Endothelial cell of umbilical vein (primary cell): ENCODE results near the gene PAGR1. TPM values are rescaled to one million over a fixed set of nuclear protein-coding genes. Genes with fewer than 3 reads are reported as not detected.
A peak's percentile ranks its signal among the peaks of the same experiment; 100 is the strongest.

Experiments
- BruUV-seq: library from RNA; stranded (reverse); fragments of 400-500 nt; replicated peaks from 2 replicates; lab custom pipeline; 2021; lab: Mats Ljungman, UMichigan
- CTCF ChIA-PET: fragments of 300-600, 350-600 bp; sonication (Branson Sonifier 250); formaldehyde crosslinking; loops from one replicate; lab custom pipeline; 2021; ENCODE audit warnings: antibody characterized with exemption, inconsistent platforms; lab: Charles Lee
- POLR2A ChIA-PET: fragments of 300-600, 350-600 bp; sonication (Branson Sonifier 250); formaldehyde crosslinking; loops from one replicate; lab custom pipeline; 2021; ENCODE audit warnings: antibody characterized with exemption, inconsistent platforms; lab: Charles Lee
- DNase-seq: peaks from one replicate; pipeline ENCODE4 v3.0.0-alpha.2; 2011; ENCODE audit warnings: low read depth, low spot score
- FAIRE-seq: peaks from 2 replicates; lab custom pipeline; 2011; peaks lifted over from hg19 to GRCh38; lab: Jason Lieb, UNC
- H2AFZ ChIP-seq: 2 replicates; pipeline ENCODE4 v1.6.0; 2012; ENCODE audit warnings: low read depth, low read length, control low read depth, inconsistent platforms
- H3K27ac ChIP-seq: 2 replicates; pipeline ENCODE4 v1.5.1; 2011; ENCODE audit warnings: low read depth, mild to moderate bottlenecking, control low read depth, low read length, moderate library complexity; ENCODE audit not compliant: insufficient read depth
- H3K27me3 ChIP-seq, 2 experiments: 2 replicates each; pipeline versions ENCODE4 v1.6.0 to v1.6.1; 2011; ENCODE audit warnings: low read length in 2 of 2, mixed read lengths in 1 of 2; ENCODE audit not compliant: control insufficient read depth in 2 of 2, insufficient read depth in 2 of 2
- H3K36me3 ChIP-seq, 2 experiments: 2 replicates in 1 of 2; 3 replicates in 1 of 2; pipeline ENCODE4 v1.5.1; 2011; ENCODE audit warnings: low read length in 2 of 2, mild to moderate bottlenecking in 1 of 2, moderate library complexity in 1 of 2; ENCODE audit not compliant: control insufficient read depth in 2 of 2, insufficient read depth in 2 of 2; ENCODE audit errors: extremely low read depth in 1 of 2
- H3K4me1 ChIP-seq: 3 replicates; pipeline ENCODE4 v1.5.1; 2011; ENCODE audit warnings: mild to moderate bottlenecking, low read length; ENCODE audit not compliant: control insufficient read depth, insufficient read depth; ENCODE audit errors: extremely low read depth
- H3K4me2 ChIP-seq: 2 replicates; pipeline ENCODE4 v1.6.1; 2011; ENCODE audit warnings: low read length, control low read depth, mixed read lengths; ENCODE audit not compliant: insufficient read depth
- H3K4me3 ChIP-seq, 3 experiments: fragments of 200-600 bp in 1 of 3; sonication (generic), shearing (Covaris generic) in 1 of 3; replicated peaks in 1 of 3; 2 replicates each; pipeline ENCODE4 v1.5.1; 2011 to 2016; ENCODE audit warnings: control low read depth in 3 of 3, low read length in 3 of 3, mild to moderate bottlenecking in 2 of 3, inconsistent platforms in 1 of 3, low read depth in 1 of 3, moderate library complexity in 1 of 3; ENCODE audit not compliant: insufficient read depth in 1 of 3
- H3K79me2 ChIP-seq: 2 replicates; pipeline ENCODE4 v1.6.0; 2012; ENCODE audit warnings: low read length, inconsistent platforms; ENCODE audit not compliant: control insufficient read depth, insufficient read depth
- H3K9ac ChIP-seq: replicated peaks from 2 replicates; pipeline ENCODE3; 2011; ENCODE audit warnings: low read length, control low read depth; ENCODE audit not compliant: insufficient read depth; ENCODE audit errors: extremely low read depth
- H3K9me1 ChIP-seq: replicated peaks from 3 replicates; pipeline ENCODE4 v1.6.0; 2011; ENCODE audit warnings: mild to moderate bottlenecking, low read length; ENCODE audit not compliant: control insufficient read depth, insufficient read depth; ENCODE audit errors: extremely low read depth
- H3K9me3 ChIP-seq: replicated peaks from 2 replicates; pipeline ENCODE4 v1.5.1; 2012; ENCODE audit warnings: low read length, inconsistent platforms; ENCODE audit not compliant: control insufficient read depth, insufficient read depth
- H4K20me1 ChIP-seq: replicated peaks from 2 replicates; pipeline ENCODE3; 2011; ENCODE audit warnings: mild to moderate bottlenecking, low read length; ENCODE audit not compliant: control insufficient read depth, insufficient read depth; ENCODE audit errors: extremely low read depth
- EZH2 ChIP-seq: IDR thresholded peaks from 2 replicates; pipeline ENCODE4 v1.6.1; 2012; ENCODE audit warnings: borderline replicate concordance, low read depth, mild to moderate bottlenecking, moderate library complexity, low read length, inconsistent platforms; ENCODE audit not compliant: severe bottlenecking
- FOS ChIP-seq: IDR thresholded peaks from 2 replicates; pipeline ENCODE4 v1.6.1; 2011; ENCODE audit warnings: mild to moderate bottlenecking, low read length, moderate library complexity, borderline replicate concordance; ENCODE audit not compliant: insufficient read depth
- GATA2 ChIP-seq: IDR thresholded peaks from 2 replicates; pipeline ENCODE4 v1.7.0; 2011; ENCODE audit warnings: low read depth, mild to moderate bottlenecking, moderate library complexity, mixed read lengths, low read length; ENCODE audit not compliant: insufficient read length, insufficient read depth
- JUN ChIP-seq: IDR thresholded peaks from 2 replicates; pipeline ENCODE4 v1.6.1; 2011; ENCODE audit warnings: borderline replicate concordance, low read depth; ENCODE audit not compliant: insufficient read length, insufficient read depth
- MYC ChIP-seq: IDR thresholded peaks from one replicate; pipeline ENCODE4 v1.6.1; 2011; ENCODE audit warnings: mild to moderate bottlenecking, low read depth, low read length
- POLR2A ChIP-seq: IDR thresholded peaks from 2 replicates; pipeline ENCODE4 v1.6.1; 2012; ENCODE audit warnings: low read depth, mild to moderate bottlenecking, control low read depth, low read length
- POLR2AphosphoS5 ChIP-seq: IDR thresholded peaks from 2 replicates; pipeline ENCODE4 v1.6.1; 2012; ENCODE audit warnings: low read depth, mild to moderate bottlenecking, control low read depth, low read length, moderate library complexity; ENCODE audit not compliant: insufficient read depth
- dilution Hi-C: fragments of 300-500 bp; cut with MboI; formaldehyde crosslinking; loops from one replicate; pipeline ENCODE4 v1.15.0; 2019; ENCODE audit warnings: low sequenced_read_pairs; ENCODE audit not compliant: extremely low pct_ligation_motif_present
- intact Hi-C: fragments of 100-400 bp; cut with micrococcal nuclease; formaldehyde crosslinking; loops from one replicate; pipeline ENCODE4 v1.10.0; 2022
- polyA plus RNA-seq, 4 experiments: library from polyadenylated mRNA; depleted of rRNA in 3 of 4; stranded (reverse) in 3 of 4; unstranded in 1 of 4; fragments of >200 nt; gene quantifications; 2 replicates each; pipeline versions ENCODE4 v1.2.1 to v1.2.3, GENCODE V29; 2011 to 2012; ENCODE audit warnings: missing spikeins in 1 of 4
- total RNA-seq: library from RNA; stranded (reverse); gene quantifications from 2 replicates; pipeline ENCODE4 v1.2.3, GENCODE V29; 2021
- TF ChIP-seq, protein P1 (sequence below), 2 donors: IDR thresholded peaks; 1 replicate in 1 of 2; 2 replicates in 1 of 2; pipeline ENCODE4 v1.5.1; 2011; ENCODE audit warnings: low read length in 2 of 2, mild to moderate bottlenecking in 2 of 2, moderate library complexity in 2 of 2, control low read depth in 1 of 2, inconsistent platforms in 1 of 2, low read depth in 1 of 2; ENCODE audit not compliant: insufficient read depth in 1 of 2; ENCODE audit errors: extremely low read depth in 1 of 2
- TF ChIP-seq, protein P2 (sequence below): IDR thresholded peaks from 2 replicates; pipeline ENCODE4 v1.6.1; 2011; ENCODE audit not compliant: insufficient read depth, insufficient read length

PAGR1 gene
- total and polyA plus RNA-seq, 2 donors (not counting 3 experiments of a cell fraction or from before 2014, with no cell fraction given), result 15.9 to 26.3 TPM

DNA sequence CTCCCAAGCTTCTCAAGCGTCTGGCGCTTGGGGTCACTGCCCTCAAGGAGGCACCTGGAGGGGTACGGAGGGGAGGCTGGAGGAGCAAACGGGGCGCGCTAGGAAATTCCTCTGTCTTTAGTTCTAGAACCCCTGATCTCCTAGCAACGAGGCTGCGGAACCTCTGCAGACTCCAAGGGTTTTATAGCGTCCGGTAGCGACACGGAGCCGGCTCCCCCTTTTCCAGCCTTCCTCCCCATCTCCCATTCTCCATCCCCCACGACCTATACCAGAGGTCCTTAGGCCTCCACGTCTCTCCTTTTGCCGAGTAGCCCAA is 47.7 kb downstream of the PAGR1 start:
- intact Hi-C loops (loop anchor here (1.0 to 2.0 kb wide), 8 partner anchors 39 to 158 kb away; partner anchors contain the start of genes INO80E, KIF22, MVP and TAOK2), dilution Hi-C loops (no loop called here)
- peak overlapping the region; percentile 84 for H2AFZ ChIP-seq
- FAIRE-seq (no peak), DNase-seq (no peak)
- H3K36me3 ChIP-seq, result peaks cover 0 to 19% of the 10 kb centered on the region in 2 experiments
- H3K9me1 ChIP-seq, result no peaks in the 10 kb centered on the region
- H3K4me1 ChIP-seq, result peaks cover 7% of the 10 kb centered on the region
- no peak overlapping the region for H3K9ac ChIP-seq
- no peaks in the 10 kb centered on the region for H4K20me1 ChIP-seq
- peaks cover 14% of the 10 kb centered on the region for H3K79me2 ChIP-seq
- ChIA-PET POLR2A (no interaction called here), CTCF (interaction anchor here (0.8 to 3.9 kb wide), 8 partner anchors 10 to 110 kb away, joined by 3 to 19 read pairs (median 4); partner anchors contain the start of genes ASPHD1, KIF22 and SEZ6L2)
- H3K4me3 ChIP-seq, result no peak overlapping the region
- no peaks in the 10 kb centered on the region for H3K27me3 ChIP-seq
- no peaks in the 10 kb centered on the region for H3K9me3 ChIP-seq
- peak overlapping the region; percentile 100 for H3K27ac ChIP-seq
- H3K4me2 ChIP-seq, result peak overlapping the region; percentile 87
- no peak for TF ChIP-seq MYC
- no peak for TF ChIP-seq JUN
- no peak for TF ChIP-seq FOS
- TF ChIP-seq POLR2AphosphoS5, result no peak
- TF ChIP-seq POLR2A, result no peak
- TF ChIP-seq, protein P1, sequence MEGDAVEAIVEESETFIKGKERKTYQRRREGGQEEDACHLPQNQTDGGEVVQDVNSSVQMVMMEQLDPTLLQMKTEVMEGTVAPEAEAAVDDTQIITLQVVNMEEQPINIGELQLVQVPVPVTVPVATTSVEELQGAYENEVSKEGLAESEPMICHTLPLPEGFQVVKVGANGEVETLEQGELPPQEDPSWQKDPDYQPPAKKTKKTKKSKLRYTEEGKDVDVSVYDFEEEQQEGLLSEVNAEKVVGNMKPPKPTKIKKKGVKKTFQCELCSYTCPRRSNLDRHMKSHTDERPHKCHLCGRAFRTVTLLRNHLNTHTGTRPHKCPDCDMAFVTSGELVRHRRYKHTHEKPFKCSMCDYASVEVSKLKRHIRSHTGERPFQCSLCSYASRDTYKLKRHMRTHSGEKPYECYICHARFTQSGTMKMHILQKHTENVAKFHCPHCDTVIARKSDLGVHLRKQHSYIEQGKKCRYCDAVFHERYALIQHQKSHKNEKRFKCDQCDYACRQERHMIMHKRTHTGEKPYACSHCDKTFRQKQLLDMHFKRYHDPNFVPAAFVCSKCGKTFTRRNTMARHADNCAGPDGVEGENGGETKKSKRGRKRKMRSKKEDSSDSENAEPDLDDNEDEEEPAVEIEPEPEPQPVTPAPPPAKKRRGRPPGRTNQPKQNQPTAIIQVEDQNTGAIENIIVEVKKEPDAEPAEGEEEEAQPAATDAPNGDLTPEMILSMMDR (IDR thresholded peaks at IDR 0.05; ENCODE audit: extremely low read depth in 1 of 2, insufficient read depth in 1 of 2, low read depth in 1 of 2, low read length in 2 of 2), result no peak
- TF ChIP-seq, protein P2, sequence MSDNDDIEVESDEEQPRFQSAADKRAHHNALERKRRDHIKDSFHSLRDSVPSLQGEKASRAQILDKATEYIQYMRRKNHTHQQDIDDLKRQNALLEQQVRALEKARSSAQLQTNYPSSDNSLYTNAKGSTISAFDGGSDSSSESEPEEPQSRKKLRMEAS, result no peak
- no peak for TF ChIP-seq EZH2
- no peak for TF ChIP-seq GATA2
- no TSS peak for BruUV-seq
